Measurements from ENCODE around the gene COL16A1.

DNA sequence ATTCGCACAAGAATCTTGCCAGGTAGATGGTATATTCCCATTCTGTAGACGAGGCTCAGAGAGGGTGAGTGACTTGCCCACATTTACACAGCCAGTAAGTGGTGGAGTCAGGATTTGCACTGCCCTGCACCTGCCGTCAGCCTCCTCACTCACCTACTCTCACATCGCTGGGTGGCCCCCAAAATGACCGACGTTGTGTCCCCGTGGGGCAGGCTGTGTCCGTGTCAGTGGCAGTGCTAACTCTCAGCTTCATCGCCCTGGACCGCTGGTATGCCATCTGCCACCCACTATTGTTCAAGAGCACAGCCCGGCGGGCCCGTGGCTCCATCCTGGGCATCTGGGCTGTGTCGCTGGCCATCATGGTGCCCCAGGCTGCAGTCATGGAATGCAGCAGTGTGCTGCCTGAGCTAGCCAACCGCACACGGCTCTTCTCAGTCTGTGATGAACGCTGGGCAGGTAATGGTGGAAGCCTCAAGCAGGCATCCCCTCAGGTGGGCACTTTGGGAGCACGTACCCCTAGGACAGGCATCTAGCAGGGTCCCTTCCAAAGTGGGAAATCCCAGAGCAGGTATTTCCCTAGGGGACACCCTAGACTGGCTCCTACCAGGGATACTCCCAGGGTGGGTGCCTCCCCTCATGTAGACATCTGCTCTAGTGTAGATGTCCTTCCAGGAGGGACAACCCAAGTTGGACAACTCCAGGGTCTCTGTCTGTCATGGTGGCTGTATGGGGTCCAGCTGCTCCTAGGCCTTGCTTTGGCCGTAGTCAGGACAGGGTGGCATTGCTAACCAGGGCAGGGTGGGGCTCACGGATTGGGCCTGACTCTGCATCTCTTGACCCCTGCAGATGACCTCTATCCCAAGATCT is 83.0 kb downstream of the COL16A1 start:
- TF ChIP-seq POLR2A (IDR thresholded peaks at IDR 0.05), result no peak
- TF ChIP-seq, protein P1, sequence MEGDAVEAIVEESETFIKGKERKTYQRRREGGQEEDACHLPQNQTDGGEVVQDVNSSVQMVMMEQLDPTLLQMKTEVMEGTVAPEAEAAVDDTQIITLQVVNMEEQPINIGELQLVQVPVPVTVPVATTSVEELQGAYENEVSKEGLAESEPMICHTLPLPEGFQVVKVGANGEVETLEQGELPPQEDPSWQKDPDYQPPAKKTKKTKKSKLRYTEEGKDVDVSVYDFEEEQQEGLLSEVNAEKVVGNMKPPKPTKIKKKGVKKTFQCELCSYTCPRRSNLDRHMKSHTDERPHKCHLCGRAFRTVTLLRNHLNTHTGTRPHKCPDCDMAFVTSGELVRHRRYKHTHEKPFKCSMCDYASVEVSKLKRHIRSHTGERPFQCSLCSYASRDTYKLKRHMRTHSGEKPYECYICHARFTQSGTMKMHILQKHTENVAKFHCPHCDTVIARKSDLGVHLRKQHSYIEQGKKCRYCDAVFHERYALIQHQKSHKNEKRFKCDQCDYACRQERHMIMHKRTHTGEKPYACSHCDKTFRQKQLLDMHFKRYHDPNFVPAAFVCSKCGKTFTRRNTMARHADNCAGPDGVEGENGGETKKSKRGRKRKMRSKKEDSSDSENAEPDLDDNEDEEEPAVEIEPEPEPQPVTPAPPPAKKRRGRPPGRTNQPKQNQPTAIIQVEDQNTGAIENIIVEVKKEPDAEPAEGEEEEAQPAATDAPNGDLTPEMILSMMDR (IDR thresholded peaks at IDR 0.05), result no peak

Measured in uterus (tissue), 2 donors.